Activated CD4-positive, alpha-beta T cell treated with anti-CD3 and anti-CD28 coated beads, Interleukin-10, Interleukin-2, amounts not matched to agents 100 ng/mL and 50 ng/mL, durations not matched to agents 16 hours and 8 hours (primary cell): ENCODE data around the gene TM4SF4.

Source experiments
- DNase-seq: peaks from one replicate; pipeline ENCODE4 v3.0.0-alpha.2; 2020

TM4SF4 gene

DNA sequence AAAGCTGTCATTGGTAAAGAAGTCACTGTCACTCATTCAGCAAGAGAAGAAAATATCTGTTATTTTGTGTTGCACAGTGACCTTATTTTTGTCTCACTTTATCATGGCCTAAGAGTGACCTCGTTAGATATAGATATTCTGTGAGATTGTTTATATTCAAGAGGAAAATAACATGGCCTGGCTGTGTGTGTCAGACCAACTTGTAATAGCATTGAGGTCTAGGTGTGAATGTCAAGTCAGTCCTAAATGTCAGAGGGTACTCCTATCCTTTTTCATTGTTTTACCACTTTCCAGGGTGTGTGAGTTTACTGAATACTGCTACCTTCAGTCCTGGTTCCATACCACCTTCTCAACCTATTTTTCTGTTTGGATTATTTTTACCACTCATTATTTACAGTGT is 18.5 kb upstream of the TM4SF4 start:
- DNase-seq, result no peak

DNA sequence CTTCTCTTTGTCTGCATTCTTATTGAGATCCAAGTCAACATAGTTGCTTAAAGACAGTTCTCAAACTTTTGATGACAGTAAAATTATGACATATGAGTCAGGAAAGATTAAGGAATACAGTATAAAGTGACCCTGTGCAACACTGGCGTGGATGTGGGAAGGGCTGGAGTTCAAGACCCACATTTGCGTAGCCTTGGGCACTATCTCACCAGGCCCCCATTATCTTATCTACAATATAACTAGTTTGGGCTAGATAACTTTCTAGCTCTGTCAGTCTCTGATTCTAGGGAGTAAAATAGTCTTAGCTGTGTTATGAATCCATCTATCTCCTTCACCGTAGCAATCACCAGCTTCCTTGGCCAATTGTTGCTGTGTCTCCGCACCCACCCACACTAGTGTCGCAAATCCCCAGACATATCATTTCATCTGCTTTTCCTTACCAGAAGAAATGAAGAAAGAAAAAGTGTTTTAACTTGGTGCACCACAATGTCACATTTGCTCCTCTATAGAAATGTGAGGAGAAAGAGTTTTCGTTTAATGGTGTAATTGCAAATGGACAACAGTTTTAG is 14.9 kb upstream of the TM4SF4 start:
- DNase-seq, result no peak

DNA sequence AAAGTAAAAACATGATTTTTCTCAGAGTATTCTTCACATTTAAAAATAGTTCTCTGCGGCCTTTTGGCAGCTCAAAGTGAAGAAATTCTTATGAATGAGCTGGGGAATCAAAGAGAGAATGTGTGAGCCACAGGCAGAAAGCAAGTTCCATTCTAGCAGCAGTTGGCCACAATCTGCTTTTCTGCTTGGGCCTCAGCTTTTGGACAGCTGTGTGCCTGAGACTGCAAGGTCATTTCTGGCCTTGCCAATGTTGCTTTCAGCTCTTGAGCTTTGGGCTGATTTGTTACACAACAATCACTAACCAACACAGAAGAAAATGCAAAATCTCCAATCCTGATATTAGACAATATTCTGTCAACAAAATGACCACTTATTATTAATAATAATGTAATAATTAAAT is 14.4 kb upstream of the TM4SF4 start:
- no peak for DNase-seq

DNA sequence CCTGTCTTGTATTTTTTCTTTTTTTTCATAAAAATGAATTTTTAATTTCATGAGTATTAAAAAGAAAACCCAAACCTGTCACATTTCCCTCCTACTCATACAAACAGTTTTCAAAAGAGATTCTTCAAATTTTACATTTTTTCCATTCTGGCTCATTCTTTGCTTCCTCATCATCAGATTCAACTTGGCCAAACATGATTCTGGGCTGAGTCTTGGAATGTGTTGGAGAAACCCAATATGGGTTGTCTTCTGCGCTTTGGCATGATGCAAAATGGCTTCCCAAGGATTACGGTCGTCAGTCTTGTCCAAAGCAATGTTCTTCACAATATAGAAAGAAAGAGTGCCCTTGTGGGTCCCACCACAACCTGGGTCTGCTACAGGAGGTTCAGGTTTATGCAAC is 12.4 kb upstream of the TM4SF4 start:
- no peak for DNase-seq

DNA sequence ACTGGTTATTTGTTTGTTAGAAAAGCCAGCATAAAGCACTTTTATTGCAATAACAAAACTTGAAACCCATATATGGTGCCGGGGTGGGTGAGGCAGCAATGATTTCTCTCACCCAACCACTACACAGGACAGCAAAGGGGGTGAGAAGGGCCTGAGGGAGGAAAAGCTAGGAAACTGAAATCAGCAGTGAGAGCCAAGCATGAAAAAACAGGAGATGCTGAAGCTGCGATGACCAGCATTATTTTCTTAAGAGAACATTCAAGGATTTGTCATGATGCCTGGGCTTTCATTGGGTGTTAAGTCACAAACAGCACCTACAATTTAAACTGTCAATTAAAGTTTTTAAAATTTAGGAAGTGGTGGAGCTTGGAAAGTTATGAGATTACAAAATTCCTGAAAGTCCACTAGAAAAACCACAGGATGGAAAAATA is 11.9 kb upstream of the TM4SF4 start:
- no peak for DNase-seq

DNA sequence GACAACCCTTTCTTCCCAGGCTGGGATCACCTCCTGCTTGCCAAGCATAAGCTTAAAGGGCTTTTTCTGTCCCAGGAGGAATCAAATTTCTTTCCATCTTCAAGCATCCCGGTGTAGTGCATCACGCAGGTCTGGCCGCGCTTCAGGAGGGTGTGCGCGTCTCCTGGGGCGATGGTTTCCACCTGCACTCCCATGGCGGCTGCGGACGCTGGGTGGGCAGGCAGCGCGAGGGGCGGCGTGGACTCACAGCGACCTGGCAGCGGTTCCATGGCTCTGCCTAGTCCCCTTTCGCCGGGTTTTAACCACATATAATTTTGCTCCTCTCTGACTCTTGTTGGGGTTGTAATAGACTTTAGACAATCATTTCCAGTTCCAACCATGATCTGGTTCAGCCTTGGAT is 10.6 kb upstream of the TM4SF4 start:
- DNase-seq, result no peak

DNA sequence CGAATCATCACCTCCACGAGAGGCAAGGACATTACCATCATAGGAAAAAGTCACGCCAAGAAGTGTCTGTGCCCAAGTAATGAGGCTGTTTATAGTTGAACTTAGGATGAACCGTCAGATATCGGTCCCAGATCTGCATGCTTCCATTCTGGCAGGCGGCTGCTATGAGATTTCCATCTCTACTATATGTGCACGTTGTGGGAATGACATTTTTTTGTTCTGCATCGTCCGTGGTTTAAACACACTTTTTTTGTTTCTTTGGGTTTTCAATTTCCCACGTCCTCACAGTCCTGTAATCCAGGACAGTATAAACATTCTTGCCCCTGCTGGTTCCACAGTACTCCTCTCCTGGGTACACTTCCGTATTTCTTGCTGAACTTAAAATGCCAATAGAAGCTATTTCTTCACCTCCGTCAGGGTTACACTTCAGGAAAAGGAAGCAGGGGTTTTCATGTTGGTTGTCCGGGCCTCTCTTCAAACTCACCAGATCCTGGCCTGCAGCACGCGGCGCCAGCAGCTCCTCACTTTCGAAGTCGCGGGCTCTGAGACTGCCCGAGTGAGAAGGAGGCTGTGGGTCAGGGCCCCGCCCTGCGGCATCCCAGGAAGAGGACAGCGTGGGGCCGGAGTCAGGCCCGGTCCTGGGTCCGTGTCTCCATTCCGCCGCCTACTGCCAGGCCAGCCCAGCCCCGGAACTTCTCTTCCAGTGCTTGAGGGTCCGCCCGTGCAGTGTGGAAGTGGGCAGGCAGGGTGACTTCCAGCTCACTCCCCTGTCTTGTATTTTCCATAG is 9.8 kb upstream of the TM4SF4 start:
- DNase-seq, result no peak

DNA sequence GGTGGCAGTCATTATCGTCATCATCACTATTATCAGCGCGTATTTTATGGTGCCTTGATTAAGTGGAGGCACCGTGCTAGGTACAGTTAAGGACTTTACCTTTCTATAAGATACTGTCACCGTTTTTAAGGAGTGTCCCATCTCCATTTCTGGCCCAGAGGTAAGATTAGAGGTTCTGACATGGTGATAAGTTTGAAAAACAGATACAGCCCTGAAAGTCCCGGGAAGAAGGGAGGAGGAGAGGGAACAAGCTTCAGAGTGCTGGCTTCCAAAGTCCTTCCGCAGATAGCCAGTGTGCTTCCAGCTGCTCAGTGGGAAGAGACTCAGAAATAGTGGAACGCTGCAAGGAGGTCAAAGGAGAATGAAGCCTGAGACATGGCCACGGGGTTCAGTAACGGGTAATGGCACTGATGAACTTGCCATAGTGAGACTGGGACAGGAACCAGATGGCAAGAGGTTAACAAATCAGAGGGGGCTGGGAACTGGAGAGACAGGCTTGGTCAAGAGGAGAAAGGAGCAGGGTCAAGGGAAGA is 9.1 kb upstream of the TM4SF4 start:
- DNase-seq, result no peak

DNA sequence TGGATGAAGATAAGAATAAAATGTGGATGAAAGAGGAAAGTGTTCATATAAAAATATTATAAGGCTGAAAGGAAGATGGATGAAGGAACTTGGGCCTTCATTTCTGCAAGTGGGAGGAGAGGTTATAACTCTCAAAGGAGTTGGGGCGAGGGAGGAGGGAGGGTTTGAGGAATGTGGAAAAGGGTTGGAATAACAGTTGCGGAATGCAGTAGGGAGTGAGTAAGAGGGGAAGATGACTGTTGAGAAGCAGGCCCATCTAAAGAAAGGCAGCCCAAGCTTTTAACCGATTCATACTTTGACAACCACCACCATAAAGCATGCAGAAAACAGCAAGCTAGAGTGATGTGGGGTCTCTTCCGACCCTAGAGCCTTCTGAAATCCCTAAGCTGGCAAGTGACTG is 8.3 kb upstream of the TM4SF4 start:
- no peak for DNase-seq

DNA sequence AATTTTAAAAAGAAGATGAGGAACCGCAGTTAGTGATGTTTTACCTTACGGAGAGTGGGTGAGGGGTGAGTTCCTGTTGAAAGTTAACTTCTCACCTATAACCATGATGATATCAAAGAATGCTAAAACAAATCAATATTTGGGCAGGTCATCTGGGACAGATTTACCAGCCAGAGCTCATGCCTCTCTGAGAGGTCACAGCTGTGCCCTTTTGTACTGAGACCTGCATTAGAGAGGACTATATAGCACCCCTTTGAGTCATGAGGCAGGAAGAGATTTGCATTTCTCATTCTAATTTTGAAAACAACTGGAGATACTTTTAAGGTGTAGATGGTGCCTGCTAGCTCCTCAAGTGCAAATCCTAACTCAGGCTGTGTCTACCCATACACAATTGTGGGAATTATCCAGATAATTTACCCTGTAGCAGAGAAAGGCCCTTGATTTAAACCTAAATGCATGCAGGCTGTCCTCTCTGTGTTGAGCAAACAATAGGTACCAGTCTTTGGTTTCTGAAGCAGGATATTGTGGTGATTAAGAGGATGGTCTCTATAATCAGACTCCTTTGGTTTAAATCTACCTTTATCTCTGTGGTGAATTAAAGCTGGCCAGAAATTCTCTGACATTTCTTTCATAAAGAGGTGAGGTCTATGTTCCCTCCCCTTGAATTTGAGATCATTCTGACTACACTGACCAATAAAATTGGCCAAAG is 5.8 kb upstream of the TM4SF4 start:
- no peak for DNase-seq

DNA sequence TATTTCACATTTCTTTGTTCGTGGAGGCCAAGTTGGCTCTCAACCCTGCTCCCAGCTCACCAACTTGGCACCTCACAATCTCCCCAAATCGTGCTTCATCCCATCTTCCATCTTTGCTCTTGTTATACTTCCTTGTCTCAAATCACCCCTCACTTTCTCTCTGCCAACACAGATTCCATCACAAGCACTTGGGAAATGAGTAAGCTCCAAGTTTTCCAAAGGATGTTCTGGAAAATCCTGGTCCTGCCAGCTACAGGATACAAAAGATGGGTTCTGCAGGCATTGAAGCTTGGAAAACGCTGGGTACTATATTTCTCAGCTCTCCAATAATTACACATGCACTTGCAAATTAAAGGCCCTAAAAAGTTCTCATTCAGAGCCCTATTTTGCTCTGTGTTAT is 4.1 kb upstream of the TM4SF4 start:
- DNase-seq, result no peak

DNA sequence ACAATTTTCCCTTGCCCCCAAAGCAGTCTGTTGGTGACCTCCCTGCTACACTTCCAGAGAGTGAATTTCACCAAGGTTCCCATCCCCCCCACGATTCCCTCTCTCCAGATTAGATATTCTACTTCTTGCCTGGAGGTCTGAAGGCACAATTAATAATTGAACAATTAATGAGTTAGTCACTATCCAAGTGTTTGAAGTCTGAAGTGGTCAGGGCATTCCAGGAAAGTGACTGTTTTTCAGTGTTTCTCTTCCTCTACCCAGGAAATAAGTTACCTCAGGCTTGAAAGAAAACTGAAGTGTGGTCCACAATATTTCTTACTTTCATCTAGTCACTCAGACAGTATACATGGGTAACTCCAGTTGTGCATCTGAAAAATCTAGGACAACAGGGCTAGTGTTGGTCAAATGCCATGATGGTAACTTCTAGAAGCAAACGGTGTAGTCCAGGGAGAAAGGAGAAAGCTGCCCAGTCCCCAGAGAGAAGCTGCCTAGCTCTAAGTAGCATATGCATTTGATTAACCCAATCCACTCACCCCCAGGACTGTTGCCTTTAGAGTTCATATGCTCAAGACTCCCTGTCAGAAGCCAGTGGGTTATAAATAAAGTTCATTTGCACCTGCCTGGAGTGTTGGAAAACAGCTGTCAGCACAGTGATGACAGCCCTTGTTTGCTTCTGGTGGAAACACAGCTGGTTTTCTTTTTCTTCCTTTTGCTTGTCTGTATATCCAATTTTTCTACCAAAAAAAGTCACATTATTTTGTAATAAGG is 2.3 kb upstream of the TM4SF4 start:
- DNase-seq, result no peak

DNA sequence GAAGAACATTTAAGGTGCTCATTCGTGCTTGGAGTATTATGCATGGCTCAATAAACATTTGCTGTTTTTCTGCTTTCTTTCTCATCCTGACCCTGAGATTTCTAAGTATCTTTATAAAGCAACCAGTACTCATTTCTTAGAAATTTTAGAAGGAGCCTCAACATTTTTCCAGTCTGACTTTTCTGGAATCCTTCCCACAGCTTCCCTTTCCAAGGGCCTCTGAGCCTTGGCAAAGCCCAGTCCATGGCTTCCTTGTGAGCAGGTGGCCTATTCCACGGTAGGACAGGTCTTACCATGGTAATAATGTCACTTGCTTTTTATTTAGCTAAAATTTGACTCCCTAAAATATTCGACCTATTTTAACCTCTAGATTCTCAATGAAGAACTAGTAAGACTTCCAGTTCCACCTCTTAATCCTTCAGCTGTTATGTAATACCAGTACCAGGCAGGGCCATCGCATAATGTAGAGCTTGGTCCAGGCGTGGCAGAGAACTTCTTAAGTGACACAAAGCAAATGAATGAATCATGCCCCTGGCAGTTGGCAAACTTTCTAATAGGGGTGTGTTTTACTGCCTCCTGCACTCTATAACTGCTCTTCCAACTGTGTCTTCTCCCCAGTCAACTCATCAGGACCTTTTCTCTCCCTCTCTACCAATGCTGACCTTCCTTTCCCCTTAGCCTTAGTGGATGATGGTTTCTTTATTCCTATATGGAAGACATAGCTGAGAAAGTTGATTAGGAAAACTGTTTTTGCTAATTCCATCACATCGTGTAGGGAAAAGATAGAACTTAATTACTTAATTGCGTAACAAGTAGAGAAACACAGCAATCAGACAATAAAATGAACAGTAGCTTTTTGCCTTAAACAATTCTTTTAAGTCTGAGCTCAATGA is 894 bp upstream of the TM4SF4 start:
- DNase-seq, result no peak

DNA sequence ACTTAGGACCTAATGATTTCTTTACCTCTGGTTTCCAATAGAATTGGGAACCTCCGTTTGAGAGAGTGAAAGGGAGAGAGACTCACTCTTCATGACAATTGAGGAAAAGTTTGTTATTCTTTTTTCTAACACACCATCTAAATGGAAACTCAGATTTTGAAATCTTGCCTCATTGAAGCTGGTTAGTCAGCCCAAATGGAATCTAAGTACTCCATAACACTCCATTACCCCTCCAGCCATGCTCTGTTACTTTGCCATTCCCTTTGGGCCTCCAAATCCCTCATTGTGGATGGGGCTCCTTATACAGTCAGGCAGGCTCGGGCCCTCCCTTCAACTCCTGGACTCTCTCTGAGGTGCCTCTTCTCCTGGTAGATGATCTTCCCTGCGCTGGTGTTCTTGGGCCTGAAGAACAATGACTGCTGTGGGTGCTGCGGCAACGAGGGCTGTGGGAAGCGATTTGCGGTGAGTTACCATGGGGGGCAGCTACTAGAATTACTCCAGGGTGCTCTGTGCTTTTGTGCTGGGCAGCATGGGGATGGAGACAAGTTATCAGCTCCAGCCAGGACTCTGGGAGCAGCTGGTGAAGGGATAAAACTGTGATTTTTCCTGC is 1.1 kb downstream of the TM4SF4 start:
- DNase-seq, result no peak

DNA sequence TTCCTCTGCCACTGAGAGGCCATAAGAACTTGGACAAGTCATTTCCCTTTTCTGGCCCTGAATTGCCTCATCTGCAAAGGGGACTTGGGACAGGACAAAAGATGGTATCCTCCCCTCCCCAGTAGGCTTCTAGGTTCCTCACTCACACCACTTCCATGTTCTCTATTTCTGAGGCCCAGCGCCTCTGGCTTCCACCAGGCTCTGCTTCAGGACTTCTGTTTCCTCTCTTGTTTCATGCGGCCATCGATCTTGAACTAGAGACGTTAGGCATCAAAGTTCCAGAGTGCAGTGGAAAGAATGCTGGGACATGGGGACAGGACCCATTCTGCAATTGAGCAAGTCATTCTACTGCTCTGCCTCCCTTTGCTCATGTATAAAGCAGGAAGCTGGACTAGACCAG is 1.7 kb downstream of the TM4SF4 start:
- no peak for DNase-seq

DNA sequence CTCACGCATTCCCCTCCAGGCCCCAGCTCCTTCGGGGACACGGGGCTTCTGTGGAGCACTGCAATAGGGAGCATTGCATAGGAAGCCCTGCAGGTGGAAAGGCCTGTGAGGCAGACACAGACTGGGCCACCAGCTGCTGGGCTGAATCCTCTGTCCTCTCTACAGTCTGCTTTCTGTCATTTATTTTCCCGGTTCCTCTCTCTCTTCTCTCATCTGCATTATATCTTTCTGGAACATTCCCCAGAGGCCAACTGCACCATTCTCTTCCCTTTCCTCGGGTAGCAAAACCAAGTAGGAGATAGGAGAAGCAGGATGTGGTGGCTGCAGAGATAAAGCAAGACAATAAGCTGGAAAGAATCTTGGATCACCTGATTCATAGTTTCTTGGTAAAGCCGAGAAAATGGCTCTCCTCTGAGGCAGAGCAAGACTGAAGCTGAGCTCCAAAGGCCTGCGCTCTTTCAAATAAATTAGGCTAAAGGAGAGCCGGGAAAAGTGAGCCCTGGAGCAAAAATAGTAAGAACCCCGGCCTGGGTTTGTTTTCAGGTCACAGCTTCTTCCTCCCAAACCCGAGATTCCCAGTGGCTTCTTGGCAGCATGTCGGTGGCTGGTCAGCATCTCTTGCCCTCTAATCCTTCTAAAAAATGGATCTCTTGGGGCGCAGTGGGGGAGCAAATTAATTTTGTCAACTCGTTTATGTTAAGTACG is 5.3 kb downstream of the TM4SF4 start:
- no peak for DNase-seq

DNA sequence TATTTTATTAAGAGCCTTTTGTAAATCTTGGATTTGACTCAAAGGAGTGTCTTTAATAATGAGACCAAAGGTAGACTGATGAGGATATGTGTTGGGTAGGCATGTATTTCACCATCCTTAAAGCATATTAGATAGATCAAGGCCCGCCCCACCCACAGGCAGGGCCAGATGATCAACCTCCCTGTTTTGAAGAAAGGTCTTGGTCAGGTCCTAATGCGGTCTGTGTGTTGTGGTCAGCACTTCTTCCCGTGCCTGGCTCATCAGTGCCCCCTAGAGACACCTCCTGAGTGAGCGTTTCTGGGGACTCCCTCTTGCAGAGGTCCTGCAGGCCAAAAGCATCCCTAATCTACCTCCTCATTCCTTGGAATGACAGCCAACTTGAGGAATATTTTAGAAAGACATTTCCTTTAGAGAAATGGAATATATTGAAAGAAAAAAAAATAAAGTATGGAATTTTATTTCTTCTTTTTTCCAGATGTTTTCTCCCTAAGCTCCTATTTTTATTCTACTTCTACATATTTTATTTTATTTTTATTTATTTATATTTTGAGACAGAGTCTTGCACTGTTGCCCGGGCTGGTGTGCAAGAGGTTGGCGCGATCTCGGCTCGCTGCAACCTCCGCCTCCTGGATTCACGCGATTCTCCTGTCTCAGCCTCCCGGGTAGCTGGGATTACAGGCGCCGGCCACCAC is 6.0 kb downstream of the TM4SF4 start:
- DNase-seq, result peak; percentile 66

DNA sequence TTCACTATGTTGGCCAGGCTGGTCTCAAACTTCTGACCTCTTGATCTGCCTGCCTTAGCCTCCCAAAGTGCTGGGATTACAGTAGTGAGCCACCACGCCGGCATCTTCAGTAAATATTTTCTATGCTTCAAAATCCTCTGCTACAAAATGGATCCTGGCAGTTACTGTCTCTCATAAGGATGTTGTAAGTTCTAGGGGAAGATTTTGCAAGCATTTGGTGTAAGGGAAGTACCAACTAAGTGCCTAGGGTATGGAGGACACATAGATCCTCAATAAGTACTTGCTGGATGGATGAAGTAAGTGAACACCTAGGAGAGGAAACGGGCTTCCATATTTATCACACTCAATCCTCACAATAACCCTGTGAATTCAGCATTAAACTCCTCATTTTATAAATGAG is 6.6 kb downstream of the TM4SF4 start:
- no peak for DNase-seq

DNA sequence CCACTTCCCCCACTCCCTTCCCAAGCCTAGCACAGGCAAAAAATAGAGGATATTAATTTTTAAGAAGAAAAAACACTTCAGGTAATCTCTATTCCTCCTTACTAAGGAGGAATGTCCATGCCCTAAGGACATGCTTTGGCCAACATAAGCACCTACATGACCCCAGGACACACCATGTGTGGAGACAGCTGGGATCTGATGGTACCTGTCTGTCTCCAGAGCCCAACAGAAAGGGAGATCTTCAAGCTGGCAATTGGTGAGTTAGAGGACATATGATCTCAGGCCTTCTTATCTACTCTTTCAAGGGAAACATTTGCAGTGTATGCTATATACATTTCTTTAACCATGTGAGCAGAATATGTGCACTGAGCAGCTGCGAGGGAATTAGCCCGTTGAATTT is 7.0 kb downstream of the TM4SF4 start:
- DNase-seq, result no peak

DNA sequence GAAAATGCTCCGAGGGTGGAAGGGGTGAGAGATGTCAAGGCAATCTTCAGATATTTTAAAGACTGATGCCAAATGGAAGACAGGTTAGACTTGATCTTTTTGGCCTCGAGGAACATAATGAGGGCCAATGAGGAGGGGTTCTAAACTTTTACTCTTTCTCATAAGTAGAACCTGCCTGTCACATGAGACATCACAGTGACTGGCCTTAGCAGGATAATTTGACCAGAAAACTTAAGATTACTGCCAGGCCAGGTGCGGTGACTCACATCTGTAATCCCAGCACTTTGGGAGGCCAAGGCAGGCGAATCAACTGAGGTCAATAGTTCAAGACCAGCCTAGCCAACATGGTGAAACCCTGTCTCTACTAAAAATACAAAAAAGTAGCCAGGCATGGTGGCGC is 12.2 kb downstream of the TM4SF4 start:
- DNase-seq, result no peak
